CD8-positive, alpha-beta memory T cell (primary cell): ENCODE measurements around the gene MBNL2. TPM values are rescaled to one million over a fixed set of nuclear protein-coding genes. Genes with fewer than 3 reads are reported as not detected.

Source experiments
- CTCF ChIA-PET: fragments of 350-600 bp; sonication (Branson Sonifier 250); formaldehyde crosslinking; loops from one replicate; lab custom pipeline; 2021; ENCODE audit warnings: antibody characterized with exemption; lab: Charles Lee
- POLR2A ChIA-PET: fragments of 350-600 bp; sonication (Branson Sonifier 250); formaldehyde crosslinking; loops from one replicate; lab custom pipeline; 2021; ENCODE audit warnings: antibody characterized with exemption; lab: Charles Lee
- DNase-seq, 5 donors: peaks; one replicate each; pipeline versions ENCODE4 v3.0.0 to v3.0.0-alpha.2; 2020 to 2022; ENCODE audit warnings: mixed read lengths in 1 of 5
- H3K27ac ChIP-seq: one replicate; pipeline ENCODE4 v1.7.0; 2013; ENCODE audit warnings: low read depth, mild to moderate bottlenecking, low read length, moderate library complexity
- H3K27me3 ChIP-seq: 2 replicates; pipeline ENCODE4 v1.7.0; 2013; ENCODE audit warnings: low read length, mild to moderate bottlenecking; ENCODE audit not compliant: insufficient read depth, poor library complexity, severe bottlenecking
- H3K36me3 ChIP-seq: 2 replicates; pipeline ENCODE4 v1.7.0; 2013; ENCODE audit warnings: mild to moderate bottlenecking, low read length, moderate library complexity; ENCODE audit not compliant: insufficient read depth
- H3K4me1 ChIP-seq: 2 replicates; pipeline ENCODE4 v1.7.0; 2013; ENCODE audit warnings: mild to moderate bottlenecking, low read length, moderate library complexity; ENCODE audit not compliant: insufficient read depth
- H3K4me3 ChIP-seq: 2 replicates; pipeline ENCODE4 v1.7.0; 2013; ENCODE audit warnings: mild to moderate bottlenecking, low read length
- H3K9me3 ChIP-seq: 2 replicates; pipeline ENCODE4 v1.7.0; 2013; ENCODE audit warnings: mild to moderate bottlenecking, low read length
- H3K27ac Mint-ChIP-seq, 8 donors: one replicate each; pipeline ENCODE4 v1.8.0; 2020 to 2021; ENCODE audit warnings: mixed read lengths in 8 of 8, mild to moderate bottlenecking in 6 of 8, inconsistent platforms in 3 of 8, moderate library complexity in 3 of 8
- H3K27me3 Mint-ChIP-seq, 2 donors: one replicate each; pipeline ENCODE4 v1.8.0; 2020 to 2021; ENCODE audit warnings: mixed read lengths in 2 of 2, mild to moderate bottlenecking in 1 of 2, moderate library complexity in 1 of 2
- H3K36me3 Mint-ChIP-seq, 3 donors: one replicate each; pipeline ENCODE4 v1.8.0; 2020 to 2021; ENCODE audit warnings: mixed read lengths in 3 of 3, inconsistent platforms in 1 of 3, mild to moderate bottlenecking in 1 of 3
- H3K4me1 Mint-ChIP-seq, 3 donors: one replicate each; pipeline ENCODE4 v1.8.0; 2020 to 2021; ENCODE audit warnings: mixed read lengths in 3 of 3, inconsistent platforms in 1 of 3, mild to moderate bottlenecking in 1 of 3
- H3K4me3 Mint-ChIP-seq, 7 donors: one replicate each; pipeline ENCODE4 v1.8.0; 2020 to 2021; ENCODE audit warnings: mixed read lengths in 7 of 7, mild to moderate bottlenecking in 6 of 7, moderate library complexity in 4 of 7, inconsistent platforms in 2 of 7
- H3K9me3 Mint-ChIP-seq, 5 donors: one replicate each; pipeline ENCODE4 v1.8.0; 2020 to 2022; ENCODE audit warnings: mixed read lengths in 5 of 5, mild to moderate bottlenecking in 3 of 5, moderate library complexity in 2 of 5, inconsistent platforms in 1 of 5
- polyA plus RNA-seq: library from polyadenylated mRNA; unstranded; fragments of 300-500 nt; fragmentation: Illumina TruSeq; gene quantifications from one replicate; pipeline ENCODE4 v1.2.3, GENCODE V29; 2021
- total RNA-seq, 2 experiments: library from RNA; stranded (reverse); gene quantifications; one replicate each; pipeline ENCODE4 v1.2.3, GENCODE V29; 2021

Gene MBNL2
- total and polyA plus RNA-seq, 3 experiments from 2014 or later, result 15.9 to 17.8 (median 17.7) TPM

- Histone ChIP-seq H3K27me3 (no peaks in the 10 kb centered on the region), H3K36me3 (peaks cover 7% of the 10 kb centered on the region), H3K4me3 (no peak overlapping the region), H3K27ac (no peak overlapping the region), H3K4me1 (no peaks in the 10 kb centered on the region), H3K9me3 (no peaks in the 10 kb centered on the region)
- no peaks in the 10 kb centered on the region for H3K27me3 Mint-ChIP-seq
- H3K9me3 Mint-ChIP-seq, result no peaks in the 10 kb centered on the region
- H3K4me3 Mint-ChIP-seq, result peak overlapping the region in 1 of 7 donors; percentile 41
- ChIA-PET POLR2A (no interaction called here), CTCF (interaction anchor here (1.6 kb wide), 1 partner anchor 229 kb away, joined by 4 read pairs; no protein-coding TSS in a partner anchor)
- no peak for DNase-seq
- peaks cover 5 to 26% (median 13%) of the 10 kb centered on the region in 3 donors for H3K36me3 Mint-ChIP-seq
- H3K27ac Mint-ChIP-seq, result peak overlapping the region in 3 of 8 donors; percentile 12 to 66 (median 38)
- peaks cover 13 to 20% (median 15%) of the 10 kb centered on the region in 3 donors for H3K4me1 Mint-ChIP-seq
These were observed 117.2 kb downstream of the MBNL2 start for GRCh38 chr13:97339019-97339987.

GRCh38 chr13:97339988-97340749 is 118.0 kb downstream of the MBNL2 start:
- peaks cover 5 to 25% (median 11%) of the 10 kb centered on the region in 3 donors for H3K36me3 Mint-ChIP-seq
- peak overlapping the region in 2 of 7 donors; percentile 16 to 41 for H3K4me3 Mint-ChIP-seq
- H3K27ac Mint-ChIP-seq, result peak overlapping the region in 6 of 8 donors; percentile 12 to 66 (median 36)
- no peak overlapping the region for H3K27ac ChIP-seq
- no peaks in the 10 kb centered on the region for H3K9me3 ChIP-seq
- peaks cover 5% of the 10 kb centered on the region for H3K36me3 ChIP-seq
- H3K4me1 ChIP-seq, result no peaks in the 10 kb centered on the region
- no peak for DNase-seq
- ChIA-PET CTCF (interaction anchor here (1.7 kb wide), 1 partner anchor 230 kb away, joined by 7 read pairs; no protein-coding TSS in a partner anchor), POLR2A (no interaction called here)
- no peaks in the 10 kb centered on the region for H3K9me3 Mint-ChIP-seq
- H3K4me1 Mint-ChIP-seq, result peaks cover 10 to 16% (median 15%) of the 10 kb centered on the region in 3 donors
- H3K27me3 Mint-ChIP-seq, result no peaks in the 10 kb centered on the region
- no peaks in the 10 kb centered on the region for H3K27me3 ChIP-seq
- H3K4me3 ChIP-seq, result no peak overlapping the region

DNA sequence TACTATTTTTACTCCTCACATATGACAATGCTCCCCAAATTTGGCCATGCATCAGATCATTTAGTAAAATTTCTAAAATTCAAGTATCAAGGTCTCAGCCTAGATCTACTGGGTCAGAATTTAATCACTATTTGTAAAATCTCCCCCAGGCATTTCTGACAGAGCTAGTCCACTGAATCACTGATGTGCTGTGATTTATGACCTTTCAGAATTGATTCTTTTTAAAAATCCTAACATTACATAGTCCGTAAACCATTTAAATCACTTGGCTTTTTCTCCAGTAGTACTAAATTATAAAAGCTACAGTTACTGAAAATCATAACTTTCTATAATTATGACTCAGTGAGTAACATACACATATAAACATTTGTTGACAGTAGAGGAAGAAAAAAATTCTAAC is 119.0 kb downstream of the MBNL2 start:
- H3K4me1 Mint-ChIP-seq, result peaks cover 10 to 16% (median 15%) of the 10 kb centered on the region in 3 donors
- Histone ChIP-seq H3K27me3 (no peaks in the 10 kb centered on the region), H3K9me3 (no peaks in the 10 kb centered on the region), H3K4me3 (no peak overlapping the region), H3K27ac (no peak overlapping the region), H3K4me1 (no peaks in the 10 kb centered on the region), H3K36me3 (peaks cover 5% of the 10 kb centered on the region)
- H3K36me3 Mint-ChIP-seq, result peaks cover 9 to 25% (median 16%) of the 10 kb centered on the region in 3 donors
- ChIA-PET POLR2A (no interaction called here), CTCF (interaction anchor here (1.7 kb wide), 1 partner anchor 231 kb away, joined by 7 read pairs; no protein-coding TSS in a partner anchor)
- H3K4me3 Mint-ChIP-seq, result no peak overlapping the region
- no peaks in the 10 kb centered on the region for H3K9me3 Mint-ChIP-seq
- DNase-seq, result no peak
- H3K27me3 Mint-ChIP-seq, result no peaks in the 10 kb centered on the region
- H3K27ac Mint-ChIP-seq, result peak overlapping the region in 5 of 8 donors; percentile 11 to 32 (median 14)

- Mint-ChIP-seq H3K27me3 (no peaks in the 10 kb centered on the region), H3K9me3 (no peaks in the 10 kb centered on the region), H3K4me3 (no peak overlapping the region), H3K4me1 (peaks cover 9 to 16% (median 13%) of the 10 kb centered on the region in 3 donors), H3K27ac (peak overlapping the region in 4 of 8 donors; percentile 13 to 48 (median 42)), H3K36me3 (peaks cover 7 to 33% (median 12%) of the 10 kb centered on the region in 3 donors)
- H3K27me3 ChIP-seq, result no peaks in the 10 kb centered on the region
- no peaks in the 10 kb centered on the region for H3K9me3 ChIP-seq
- no peak overlapping the region for H3K4me3 ChIP-seq
- no peak overlapping the region for H3K27ac ChIP-seq
- DNase-seq, result no peak
- no peaks in the 10 kb centered on the region for H3K4me1 ChIP-seq
- H3K36me3 ChIP-seq, result peaks cover 5% of the 10 kb centered on the region
- ChIA-PET CTCF (interaction anchor here (4.1 kb wide), 1 partner anchor 234 kb away, joined by 64 read pairs; no protein-coding TSS in a partner anchor), POLR2A (no interaction called here)
These were observed 120.0 kb downstream of the MBNL2 start for GRCh38 chr13:97342136-97342535.

GRCh38 chr13:97342936-97343335 is 120.8 kb downstream of the MBNL2 start:
- peaks cover 5% of the 10 kb centered on the region for H3K36me3 ChIP-seq
- POLR2A ChIA-PET, result no interaction called here
- H3K36me3 Mint-ChIP-seq, result peaks cover 7 to 41% (median 14%) of the 10 kb centered on the region in 3 donors
- H3K27me3 ChIP-seq, result no peaks in the 10 kb centered on the region
- peaks cover 9 to 16% (median 13%) of the 10 kb centered on the region in 3 donors for H3K4me1 Mint-ChIP-seq
- no peak for DNase-seq
- H3K9me3 ChIP-seq, result no peaks in the 10 kb centered on the region
- CTCF ChIA-PET, result interaction anchor here (4.1 kb wide), 1 partner anchor 235 kb away, joined by 64 read pairs; no protein-coding TSS in a partner anchor
- peak overlapping the region in 2 of 8 donors; percentile 76 to 82 for H3K27ac Mint-ChIP-seq
- no peaks in the 10 kb centered on the region for H3K27me3 Mint-ChIP-seq
- H3K4me3 ChIP-seq, result no peak overlapping the region
- no peak overlapping the region for H3K4me3 Mint-ChIP-seq
- H3K27ac ChIP-seq, result no peak overlapping the region
- H3K9me3 Mint-ChIP-seq, result no peaks in the 10 kb centered on the region
- H3K4me1 ChIP-seq, result no peaks in the 10 kb centered on the region

DNA sequence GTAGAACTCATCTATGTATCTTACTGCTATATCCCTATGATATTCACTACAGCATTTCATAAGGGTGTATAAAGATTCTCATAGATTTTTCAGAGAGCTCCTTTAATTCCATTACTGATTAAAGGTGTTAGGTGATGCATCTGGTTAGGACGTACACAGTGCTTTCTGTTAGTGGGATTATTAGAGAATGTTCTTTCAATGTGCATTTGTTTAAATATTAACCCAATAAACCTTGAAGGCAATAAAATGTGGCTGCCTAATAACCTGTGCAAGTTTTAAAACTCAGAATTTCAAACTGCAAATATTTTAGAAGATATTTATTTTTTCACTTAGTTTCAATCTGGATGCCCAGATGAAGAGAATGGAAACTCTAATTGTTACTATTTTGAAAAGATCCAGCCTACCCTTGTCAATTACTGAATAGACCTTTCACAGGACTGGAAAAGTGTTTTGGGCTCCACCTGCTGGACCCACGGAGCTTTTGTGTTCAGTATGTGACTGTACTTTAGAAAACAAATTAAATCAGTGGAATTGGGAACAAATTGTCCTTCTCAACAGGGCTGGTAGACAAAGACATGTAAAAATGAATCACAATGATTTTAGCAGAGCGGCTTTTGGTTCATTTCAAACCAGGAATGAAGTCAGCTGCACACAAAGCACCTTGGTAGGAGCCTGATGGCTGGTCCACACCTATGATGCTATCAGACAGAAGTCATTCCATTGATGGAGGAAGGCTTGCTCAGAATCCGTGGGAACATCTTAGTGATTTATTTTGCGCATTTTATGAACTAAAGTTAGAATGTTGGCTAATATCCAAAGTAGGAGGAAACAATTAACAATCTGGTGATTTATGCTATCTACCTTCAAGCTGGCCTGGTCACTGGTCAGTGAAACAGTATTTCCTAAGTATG is 122.4 kb downstream of the MBNL2 start:
- CTCF ChIA-PET, result interaction anchor here (1.4 to 4.1 kb wide), 4 partner anchors 11 to 236 kb away, joined by 3 to 64 read pairs (median 4); no protein-coding TSS in a partner anchor
- POLR2A ChIA-PET, result no interaction called here
- Mint-ChIP-seq H3K4me3 (no peak overlapping the region), H3K9me3 (no peaks in the 10 kb centered on the region), H3K27ac (peak overlapping the region in 1 of 8 donors; percentile 23), H3K4me1 (peaks cover 9 to 16% (median 12%) of the 10 kb centered on the region in 3 donors), H3K27me3 (no peaks in the 10 kb centered on the region), H3K36me3 (peaks cover 7 to 55% (median 23%) of the 10 kb centered on the region in 3 donors)
- H3K27ac ChIP-seq, result no peak overlapping the region
- H3K27me3 ChIP-seq, result no peaks in the 10 kb centered on the region
- peaks cover 16% of the 10 kb centered on the region for H3K36me3 ChIP-seq
- H3K9me3 ChIP-seq, result no peaks in the 10 kb centered on the region
- no peaks in the 10 kb centered on the region for H3K4me1 ChIP-seq
- peak; percentile 9 to 56 (median 12) for DNase-seq
- H3K4me3 ChIP-seq, result no peak overlapping the region

GRCh38 chr13:97346097-97346496 is 124.0 kb downstream of the MBNL2 start:
- Mint-ChIP-seq H3K27me3 (no peaks in the 10 kb centered on the region), H3K4me3 (no peak overlapping the region), H3K27ac (no peak overlapping the region), H3K36me3 (peaks cover 7 to 71% (median 37%) of the 10 kb centered on the region in 3 donors), H3K9me3 (no peaks in the 10 kb centered on the region), H3K4me1 (peaks cover under 1 to 5% (median 3%) of the 10 kb centered on the region in 3 donors)
- ChIA-PET POLR2A (no interaction called here), CTCF (no interaction called here)
- no peaks in the 10 kb centered on the region for H3K4me1 ChIP-seq
- H3K36me3 ChIP-seq, result peaks cover 18% of the 10 kb centered on the region
- no peak overlapping the region for H3K4me3 ChIP-seq
- H3K9me3 ChIP-seq, result no peaks in the 10 kb centered on the region
- no peaks in the 10 kb centered on the region for H3K27me3 ChIP-seq
- no peak overlapping the region for H3K27ac ChIP-seq
- DNase-seq, result no peak
